Esophagus muscularis mucosa (tissue), 4 donors: ENCODE data around the gene PLEKHA5. TPM values are rescaled to one million over a fixed set of nuclear protein-coding genes. Genes with fewer than 3 reads are reported as not detected.

ENCODE experiments used
- DNase-seq: peaks from one replicate; pipeline ENCODE4 v3.0.0-alpha.2; 2017; ENCODE audit errors: extremely low spot score
- H3K27ac ChIP-seq, 4 donors: fragments of 200-600 bp; sonication (generic); replicated peaks in 1 of 4; 1 replicate in 3 of 4; 2 replicates in 1 of 4; pipeline ENCODE4 v1.5.1; 2016 to 2019; ENCODE audit warnings: mild to moderate bottlenecking in 1 of 4
- H3K27me3 ChIP-seq, 4 donors: fragments of 200-600 bp; sonication (generic); one replicate each; pipeline versions ENCODE4 v1.5.1 to v1.6.0; 2016 to 2019
- H3K36me3 ChIP-seq, 4 donors: fragments of 200-600 bp; sonication (generic); one replicate each; pipeline ENCODE4 v1.5.1; 2016 to 2019
- H3K4me1 ChIP-seq, 4 donors: fragments of 200-600 bp; sonication (generic); one replicate each; pipeline ENCODE4 v1.5.1; 2016 to 2019
- H3K4me3 ChIP-seq, 4 donors: fragments of 200-600 bp; sonication (generic); 1 replicate in 2 of 4; 2 replicates in 2 of 4; pipeline ENCODE4 v1.5.1; 2016 to 2019; ENCODE audit warnings: mild to moderate bottlenecking in 4 of 4, moderate library complexity in 1 of 4
- H3K9me3 ChIP-seq, 4 donors: fragments of 200-600 bp; sonication (generic); 1 replicate in 3 of 4; 2 replicates in 1 of 4; pipeline ENCODE4 v1.5.1; 2016 to 2019
- CTCF ChIP-seq, 3 experiments: fragments of 200-600 bp in 2 of 3; fragments of 450-650 bp in 1 of 3; sonication (generic) in 2 of 3; IDR thresholded peaks; one replicate each; pipeline ENCODE4 v1.5.1; 2017 to 2019; ENCODE audit warnings: antibody characterized with exemption in 3 of 3, mild to moderate bottlenecking in 2 of 3, moderate library complexity in 1 of 3
- EP300 ChIP-seq: sonication (generic); formaldehyde crosslinking; IDR thresholded peaks from one replicate; pipeline ENCODE4 v1.6.1; 2017; ENCODE audit warnings: antibody characterized with exemption
- POLR2A ChIP-seq: fragments of 450-650 bp; IDR thresholded peaks from one replicate; pipeline ENCODE4 v1.6.1; 2017; ENCODE audit warnings: antibody characterized with exemption, moderate library complexity, mild to moderate bottlenecking, low read depth
- POLR2AphosphoS5 ChIP-seq, 2 donors: sonication (generic); formaldehyde crosslinking; IDR thresholded peaks; one replicate each; pipeline ENCODE4 v1.6.1; 2017; ENCODE audit warnings: antibody characterized with exemption in 2 of 2
- WGBS: methylation state at CpG from one replicate; pipeline ENCODE4 v1.1.5; 2018; 5-methylcytosine and 5-hydroxymethylcytosine counted together
- intact Hi-C: fragments of 100-400 bp; cut with DNase I; formaldehyde crosslinking; loops from one replicate; pipeline ENCODE4 v1.15.1; 2023
- total RNA-seq, 4 donors: library from RNA; depleted of rRNA; stranded (reverse); fragments of >200 nt; gene quantifications; one replicate each; pipeline versions ENCODE4 v1.1.0 to v1.2.1, GENCODE V29; 2016

Gene PLEKHA5
- total RNA-seq, 4 donors from 2014 or later, result 50.7 to 88.5 (median 58.6) TPM

GRCh38 chr12:19183121-19183838 lies 53.7 kb downstream of the PLEKHA5 start:
- 96% methylated on average over 5 of the region's 5 CpGs for WGBS
- DNase-seq, result no peak
- intact Hi-C loops, result loop anchor here (10.0 kb wide), 2 partner anchors 48 to 318 kb away; no protein-coding TSS in a partner anchor
- H3K36me3 ChIP-seq, result no peaks in the 10 kb centered on the region
- TF ChIP-seq CTCF (IDR thresholded peaks at IDR 0.05) (peak; percentile 10 to 34 (median 24)), POLR2A (no peak), EP300 (no peak), POLR2AphosphoS5 (IDR thresholded peaks at IDR 0.05) (no peak)
- H3K27ac ChIP-seq, result no peak overlapping the region
- H3K27me3 ChIP-seq, result no peaks in the 10 kb centered on the region
- H3K4me1 ChIP-seq, result peaks cover 17 to 73% (median 70%) of the 10 kb centered on the region in 4 donors
- H3K9me3 ChIP-seq, result no peaks in the 10 kb centered on the region
- H3K4me3 ChIP-seq, result no peak overlapping the region

- Histone ChIP-seq H3K4me3 (no peak overlapping the region), H3K27ac (no peak overlapping the region), H3K27me3 (no peaks in the 10 kb centered on the region), H3K9me3 (no peaks in the 10 kb centered on the region), H3K4me1 (peaks cover 27 to 73% (median 70%) of the 10 kb centered on the region in 4 donors), H3K36me3 (no peaks in the 10 kb centered on the region)
- WGBS, result 74% methylated on average over 3 of the region's 3 CpGs
- no peak for DNase-seq
- no peak for TF ChIP-seq CTCF (IDR thresholded peaks at IDR 0.05)
- no peak for TF ChIP-seq EP300
- TF ChIP-seq POLR2A, result no peak
- no peak for TF ChIP-seq POLR2AphosphoS5 (IDR thresholded peaks at IDR 0.05)
- intact Hi-C loops, result loop anchor here (10.0 kb wide), 2 partner anchors 51 to 321 kb away; no protein-coding TSS in a partner anchor
Measured at GRCh38 chr12:19185262-19185929, 55.9 kb downstream of the PLEKHA5 start.

GRCh38 chr12:19186722-19187661 lies 57.5 kb downstream of the PLEKHA5 start:
- Histone ChIP-seq H3K36me3 (no peaks in the 10 kb centered on the region), H3K27ac (peak overlapping the region in 2 of 4 donors; percentile 34 to 43), H3K27me3 (no peaks in the 10 kb centered on the region), H3K4me3 (no peak overlapping the region), H3K4me1 (peaks cover 42 to 87% (median 78%) of the 10 kb centered on the region in 4 donors), H3K9me3 (no peaks in the 10 kb centered on the region)
- TF ChIP-seq CTCF (IDR thresholded peaks at IDR 0.05) (peak; percentile 56 to 69 (median 56)), POLR2A (no peak)
- intact Hi-C loops, result loop anchor here (10.0 kb wide), 2 partner anchors 52 to 322 kb away; no protein-coding TSS in a partner anchor
- DNase-seq, result no peak
- WGBS, result 61% methylated on average over 4 of the region's 4 CpGs

GRCh38 chr12:19189522-19189921 lies 60.0 kb downstream of the PLEKHA5 start:
- TF ChIP-seq POLR2AphosphoS5 (IDR thresholded peaks at IDR 0.05) (no peak), CTCF (IDR thresholded peaks at IDR 0.05) (no peak), EP300 (no peak), POLR2A (no peak)
- no peaks in the 10 kb centered on the region for H3K36me3 ChIP-seq
- no peaks in the 10 kb centered on the region for H3K27me3 ChIP-seq
- no peak for DNase-seq
- peaks cover 33 to 86% (median 72%) of the 10 kb centered on the region in 4 donors for H3K4me1 ChIP-seq
- H3K4me3 ChIP-seq, result no peak overlapping the region
- no peaks in the 10 kb centered on the region for H3K9me3 ChIP-seq
- intact Hi-C loops, result loop anchor here (10.0 kb wide), 2 partner anchors 55 to 325 kb away; no protein-coding TSS in a partner anchor
- WGBS, result 90% methylated on average over 1 of the region's 1 CpG
- H3K27ac ChIP-seq, result peak overlapping the region in 3 of 4 donors; percentile 7 to 28 (median 20)
